ENCODE data around the gene NR6A1.

NR6A1 gene

DNA sequence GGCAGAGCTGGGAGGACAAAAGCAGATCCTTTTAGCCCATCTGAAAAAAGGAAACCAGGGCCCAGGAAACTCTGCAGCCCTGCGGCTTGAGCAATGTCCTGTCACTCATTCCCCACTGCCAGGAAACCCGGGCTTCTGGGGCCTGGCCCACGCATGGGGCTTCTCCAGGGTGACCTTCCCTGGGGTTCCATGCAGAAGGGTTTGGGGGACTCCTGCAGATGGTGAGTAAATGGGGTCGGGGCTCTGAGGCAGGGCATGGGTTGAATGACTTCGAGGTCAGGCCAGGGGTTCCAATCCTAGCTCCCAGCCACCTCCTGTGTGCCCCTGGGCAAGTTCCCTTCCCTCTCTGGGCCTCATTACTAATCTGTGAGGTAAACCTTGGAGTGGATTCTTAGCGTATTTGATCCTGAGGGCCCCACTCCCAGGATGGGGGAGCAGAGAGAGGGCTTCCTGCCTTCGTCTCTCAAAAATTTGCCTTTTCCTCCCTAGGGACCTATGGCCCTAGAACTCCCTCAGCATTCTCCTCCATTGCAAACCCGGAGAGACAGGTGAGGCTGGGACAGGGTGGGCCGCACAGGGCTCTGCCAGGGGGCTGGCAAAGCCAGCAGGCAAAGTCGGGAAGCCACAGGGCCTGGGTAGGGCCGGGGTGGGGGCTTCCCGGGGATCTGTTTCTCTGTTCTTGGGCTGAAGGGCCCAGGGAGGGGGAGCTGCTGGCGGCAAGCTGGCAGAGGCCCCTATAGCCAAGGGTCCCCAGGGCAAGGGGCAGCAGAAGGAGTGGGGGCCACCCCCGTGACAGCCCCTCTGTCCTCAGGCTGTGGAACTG is 295.0 kb downstream of the NR6A1 start (continued):
- TF ChIP-seq KLF9 (tag by site-specific recombination; IDR thresholded peaks at IDR 0.05; ENCODE audit: low read depth) (no peak), ZNF274 (IDR thresholded peaks at IDR 0.05; ENCODE audit: low read length) (no peak), ZNF274 (tag by site-specific recombination; IDR thresholded peaks at IDR 0.05; ENCODE audit: borderline replicate concordance) (no peak), HOXA7 (CRISPR knock-in tag; IDR thresholded peaks at IDR 0.05; ENCODE audit: borderline replicate concordance) (no peak), ZNF707 (tag by site-specific recombination; IDR thresholded peaks at IDR 0.05) (no peak)

DNA sequence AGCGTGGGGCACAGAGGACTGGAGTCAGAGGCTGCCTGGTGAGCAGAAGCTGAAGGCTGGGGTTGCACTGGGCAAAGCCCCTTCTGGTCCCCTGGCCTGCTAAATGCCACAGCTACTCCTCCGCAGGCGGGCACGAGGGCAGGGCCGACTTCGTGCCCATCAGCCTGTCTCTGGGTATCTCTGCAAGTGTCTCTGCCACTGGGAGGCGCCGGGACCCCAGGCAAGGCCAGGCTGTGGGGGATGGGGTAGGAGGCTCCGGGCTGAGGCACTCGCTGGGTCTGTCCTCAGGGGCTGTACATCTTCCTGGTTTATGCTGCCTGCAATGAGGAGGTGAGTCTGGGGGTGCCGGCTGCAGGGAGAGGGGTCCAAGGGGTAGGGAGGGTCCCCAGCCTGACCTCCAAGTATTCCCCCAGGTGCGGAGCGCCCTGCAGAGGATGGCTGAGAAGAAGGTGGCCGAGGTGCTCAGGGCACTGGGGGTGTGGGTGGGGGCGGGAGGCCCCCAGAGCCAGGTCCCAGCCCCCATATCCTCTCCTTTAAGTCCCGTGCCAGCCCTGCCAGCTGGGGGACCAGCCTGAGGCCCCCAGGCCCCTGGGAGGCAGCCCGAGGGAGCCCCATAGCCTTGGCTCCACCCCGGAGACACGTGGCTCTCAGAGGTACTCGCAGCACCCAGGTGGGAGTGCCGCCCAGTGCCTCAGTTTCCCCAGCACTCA is 295.8 kb downstream of the NR6A1 start:
- CTCF ChIA-PET, result interaction anchor here (0.6 to 1.5 kb wide), 3 partner anchors 56 to 149 kb away, joined by 3 to 4 read pairs (median 3); no protein-coding TSS in a partner anchor

More for the DNA sequence above, 295.8 kb downstream of the NR6A1 start:
- TF ChIP-seq PBX3 (CRISPR knock-in tag; IDR thresholded peaks at IDR 0.05) (no peak), ZNF677 (tag by site-specific recombination; IDR thresholded peaks at IDR 0.05) (no peak), ZNF155 (tag by site-specific recombination; IDR thresholded peaks at IDR 0.05) (no peak), ZNF174 (tag by site-specific recombination; IDR thresholded peaks at IDR 0.05) (no peak), HIC1 (tag by site-specific recombination; IDR thresholded peaks at IDR 0.05) (no peak), ZNF76 (tag by site-specific recombination; IDR thresholded peaks at IDR 0.05; ENCODE audit: borderline replicate concordance, low read depth) (no peak), ZNF792 (tag by site-specific recombination; IDR thresholded peaks at IDR 0.05) (no peak), ZBTB1 (tag by site-specific recombination; IDR thresholded peaks at IDR 0.05) (no peak), RBAK (tag by site-specific recombination; IDR thresholded peaks at IDR 0.05) (no peak), ZNF302 (tag by site-specific recombination; IDR thresholded peaks at IDR 0.05; ENCODE audit: low read depth) (no peak)
- TF ChIP-seq, protein P1, sequence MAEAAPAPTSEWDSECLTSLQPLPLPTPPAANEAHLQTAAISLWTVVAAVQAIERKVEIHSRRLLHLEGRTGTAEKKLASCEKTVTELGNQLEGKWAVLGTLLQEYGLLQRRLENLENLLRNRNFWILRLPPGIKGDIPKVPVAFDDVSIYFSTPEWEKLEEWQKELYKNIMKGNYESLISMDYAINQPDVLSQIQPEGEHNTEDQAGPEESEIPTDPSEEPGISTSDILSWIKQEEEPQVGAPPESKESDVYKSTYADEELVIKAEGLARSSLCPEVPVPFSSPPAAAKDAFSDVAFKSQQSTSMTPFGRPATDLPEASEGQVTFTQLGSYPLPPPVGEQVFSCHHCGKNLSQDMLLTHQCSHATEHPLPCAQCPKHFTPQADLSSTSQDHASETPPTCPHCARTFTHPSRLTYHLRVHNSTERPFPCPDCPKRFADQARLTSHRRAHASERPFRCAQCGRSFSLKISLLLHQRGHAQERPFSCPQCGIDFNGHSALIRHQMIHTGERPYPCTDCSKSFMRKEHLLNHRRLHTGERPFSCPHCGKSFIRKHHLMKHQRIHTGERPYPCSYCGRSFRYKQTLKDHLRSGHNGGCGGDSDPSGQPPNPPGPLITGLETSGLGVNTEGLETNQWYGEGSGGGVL (tag by site-specific recombination; IDR thresholded peaks at IDR 0.05), result no peak
- TF ChIP-seq, protein P2, sequence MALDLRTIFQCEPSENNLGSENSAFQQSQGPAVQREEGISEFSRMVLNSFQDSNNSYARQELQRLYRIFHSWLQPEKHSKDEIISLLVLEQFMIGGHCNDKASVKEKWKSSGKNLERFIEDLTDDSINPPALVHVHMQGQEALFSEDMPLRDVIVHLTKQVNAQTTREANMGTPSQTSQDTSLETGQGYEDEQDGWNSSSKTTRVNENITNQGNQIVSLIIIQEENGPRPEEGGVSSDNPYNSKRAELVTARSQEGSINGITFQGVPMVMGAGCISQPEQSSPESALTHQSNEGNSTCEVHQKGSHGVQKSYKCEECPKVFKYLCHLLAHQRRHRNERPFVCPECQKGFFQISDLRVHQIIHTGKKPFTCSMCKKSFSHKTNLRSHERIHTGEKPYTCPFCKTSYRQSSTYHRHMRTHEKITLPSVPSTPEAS (tag by site-specific recombination; IDR thresholded peaks at IDR 0.05), result no peak
- TF ChIP-seq, protein P3, sequence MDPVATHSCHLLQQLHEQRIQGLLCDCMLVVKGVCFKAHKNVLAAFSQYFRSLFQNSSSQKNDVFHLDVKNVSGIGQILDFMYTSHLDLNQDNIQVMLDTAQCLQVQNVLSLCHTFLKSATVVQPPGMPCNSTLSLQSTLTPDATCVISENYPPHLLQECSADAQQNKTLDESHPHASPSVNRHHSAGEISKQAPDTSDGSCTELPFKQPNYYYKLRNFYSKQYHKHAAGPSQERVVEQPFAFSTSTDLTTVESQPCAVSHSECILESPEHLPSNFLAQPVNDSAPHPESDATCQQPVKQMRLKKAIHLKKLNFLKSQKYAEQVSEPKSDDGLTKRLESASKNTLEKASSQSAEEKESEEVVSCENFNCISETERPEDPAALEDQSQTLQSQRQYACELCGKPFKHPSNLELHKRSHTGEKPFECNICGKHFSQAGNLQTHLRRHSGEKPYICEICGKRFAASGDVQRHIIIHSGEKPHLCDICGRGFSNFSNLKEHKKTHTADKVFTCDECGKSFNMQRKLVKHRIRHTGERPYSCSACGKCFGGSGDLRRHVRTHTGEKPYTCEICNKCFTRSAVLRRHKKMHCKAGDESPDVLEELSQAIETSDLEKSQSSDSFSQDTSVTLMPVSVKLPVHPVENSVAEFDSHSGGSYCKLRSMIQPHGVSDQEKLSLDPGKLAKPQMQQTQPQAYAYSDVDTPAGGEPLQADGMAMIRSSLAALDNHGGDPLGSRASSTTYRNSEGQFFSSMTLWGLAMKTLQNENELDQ (tag by site-specific recombination; IDR thresholded peaks at IDR 0.05; ENCODE audit: low read depth), result no peak
- POLR2A ChIA-PET, result no interaction called here
- Histone ChIP-seq H3K27ac (ENCODE audit: extremely low read depth, low read depth, low read length) (no peak overlapping the region), H3K4me1 (ENCODE audit: control insufficient read depth, insufficient read depth, low read length) (no peaks in the 10 kb centered on the region), H3K9me3 (ENCODE audit: control insufficient read depth, insufficient read depth, low read depth, low read length) (no peaks in the 10 kb centered on the region), H3K4me3 (ENCODE audit: low read depth, low read length) (no peak overlapping the region), H3K36me3 (ENCODE audit: control insufficient read depth in 2 of 2, insufficient read depth in 1 of 2, low read length in 2 of 2) (no peaks in the 10 kb centered on the region)

Data from HEK293 (cell line).